SU-DHL-6 (cell line): ENCODE data around the gene LDLRAD2.

Experiments used
- CTCF ChIP-seq: fragments of 200-600 bp; sonication (generic); IDR thresholded peaks from one replicate; pipeline ENCODE4 v1.5.1; 2017; ENCODE audit warnings: antibody characterized with exemption, mild to moderate bottlenecking, low read length, moderate library complexity; ENCODE audit not compliant: insufficient read depth, poor library complexity, severe bottlenecking
- EZH2phosphoT487 ChIP-seq: fragments of 200-600 bp; sonication (generic), shearing (Covaris generic); conservative IDR thresholded peaks from 2 replicates; pipeline ENCODE4 v1.6.1; 2018; ENCODE audit warnings: mild to moderate bottlenecking, antibody characterized with exemption, low read length, moderate library complexity, mixed read lengths

DNA sequence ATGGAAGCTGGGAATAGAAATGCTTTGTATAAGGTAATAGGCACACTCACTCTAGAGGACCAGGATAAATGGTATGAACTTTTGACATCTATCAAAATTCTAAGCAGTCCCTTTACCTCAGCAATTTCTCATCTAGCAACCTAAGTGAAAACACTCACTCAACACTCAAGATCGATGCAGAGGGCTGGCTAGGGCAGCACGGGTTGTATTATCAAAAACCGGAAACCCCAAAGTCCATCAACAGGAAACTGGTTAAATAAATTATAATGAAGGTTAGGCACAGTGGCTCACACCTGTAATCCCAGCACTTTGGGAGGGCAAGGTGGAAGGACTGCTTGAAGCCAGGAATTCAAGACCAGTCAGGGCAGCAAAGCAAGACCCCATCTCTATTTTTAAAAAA lies 38.5 kb upstream of the LDLRAD2 start:
- TF ChIP-seq EZH2phosphoT487 (no peak), CTCF (no peak)
